ENCODE data around the gene IL4R. TPM values are rescaled to one million over a fixed set of nuclear protein-coding genes. Genes with fewer than 3 reads are reported as not detected.

IL4R gene
- total RNA-seq, 1 experiment from 2014 or later = 28.6 TPM

DNA sequence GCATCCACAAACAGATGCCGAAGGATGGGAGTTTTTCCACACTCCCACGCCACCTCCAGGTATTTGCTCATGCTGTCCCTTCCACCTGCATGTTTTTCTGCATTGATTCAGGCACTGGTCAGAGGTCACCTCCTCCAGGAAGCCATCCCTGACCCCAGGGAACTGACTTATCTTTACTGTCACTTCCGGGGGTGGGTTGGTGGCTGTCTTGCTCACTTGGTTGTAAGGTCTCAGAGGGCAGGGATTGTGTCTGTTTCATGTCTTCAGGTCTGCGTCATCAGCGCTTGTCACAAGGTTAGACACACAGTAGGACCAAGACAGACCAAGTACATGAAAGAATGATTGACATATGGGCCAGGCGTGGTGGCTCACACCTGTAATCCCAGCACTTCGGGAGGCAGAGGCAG lies 1.9 kb upstream of the IL4R start:
- Histone ChIP-seq H2BK15ac (ENCODE audit: low read depth, low read length) (no peak overlapping the region), H3K9me3 (ENCODE audit: control insufficient read depth, low read depth, low read length) (no peaks in the 10 kb centered on the region), H4K5ac (ENCODE audit: insufficient read length, low read depth, low read length) (no peak overlapping the region), H2AK5ac (ENCODE audit: insufficient read length, low read length) (no peak overlapping the region), H3K23me2 (ENCODE audit: insufficient read length, low read depth, low read length, poor library complexity, severe bottlenecking) (peaks cover 10% of the 10 kb centered on the region), H3T11ph (ENCODE audit: low read length) (no peak overlapping the region), H2AFZ (ENCODE audit: low read length) (no peak overlapping the region), H3K18ac (ENCODE audit: insufficient read length, low read depth, low read length) (no peak overlapping the region), H3K79me2 (ENCODE audit: insufficient read depth, low read length) (no peaks in the 10 kb centered on the region), H2BK12ac (ENCODE audit: insufficient read length, low read depth, low read length) (no peak overlapping the region), H3K4me2 (ENCODE audit: insufficient read depth, insufficient read length, low read length) (no peak overlapping the region), H3K27ac (ENCODE audit: insufficient read length, low read depth, low read length) (no peak overlapping the region), H3K4ac (ENCODE audit: low read depth, low read length) (no peak overlapping the region), H4K91ac (ENCODE audit: insufficient read length, low read depth, low read length) (no peak overlapping the region), H3K4me1 (ENCODE audit: insufficient read depth, low read length) (no peaks in the 10 kb centered on the region; the same call in 1 of the 2 replicates), H4K8ac (replicated peaks; ENCODE audit: insufficient read length, low read depth, low read length) (no peak overlapping the region), H3K9ac (ENCODE audit: extremely low read depth, insufficient read length, low read length) (no peak overlapping the region), H2BK120ac (ENCODE audit: low read depth, low read length, poor library complexity, severe bottlenecking) (no peak overlapping the region), H2BK5ac (ENCODE audit: insufficient read length, low read length) (no peak overlapping the region), H3K56ac (ENCODE audit: insufficient read length, low read depth, low read length) (no peak overlapping the region), H3K79me1 (ENCODE audit: insufficient read depth, low read depth, low read length, poor library complexity, severe bottlenecking) (no peaks in the 10 kb centered on the region), H3K23ac (ENCODE audit: insufficient read length, low read depth, low read length) (no peak overlapping the region), H3K14ac (ENCODE audit: insufficient read depth, low read length) (no peak overlapping the region), H3K27me3 (ENCODE audit: insufficient read depth, low read length) (no peaks in the 10 kb centered on the region), H2BK20ac (ENCODE audit: low read depth, low read length, poor library complexity, severe bottlenecking) (no peak overlapping the region), H4K20me1 (ENCODE audit: control insufficient read depth, insufficient read depth, insufficient read length) (no peaks in the 10 kb centered on the region)
- no CpG with 5 or more reads among the region's 7 CpGs for WGBS (ENCODE audit: extremely low coverage, insufficient read length, low lambda C conversion rate)
- Mint-ChIP-seq H3K27ac (peak overlapping the region in 1 of 3 experiments; percentile 73; a peak in 1 of 7 replicates), H3K27me3 (ENCODE audit: low read depth) (peaks cover 28% of the 10 kb centered on the region), H3K9me3 (no peaks in the 10 kb centered on the region; a peak in 1 of 5 replicates), H3K36me3 (ENCODE audit: insufficient read depth in 1 of 3, low read depth in 3 of 3) (no peaks in the 10 kb centered on the region), H3K4me1 (peaks cover 7 to 14% of the 10 kb centered on the region in 2 experiments), H3K4me3 (peak overlapping the region in 1 of 2 experiments; percentile 44; a peak in 1 of 5 replicates)
- no peak for TF ChIP-seq CTCF (conservative IDR thresholded peaks at IDR 0.05)
- no peak for DNase-seq
